ENCODE results near the gene RASGRF2.

DNA sequence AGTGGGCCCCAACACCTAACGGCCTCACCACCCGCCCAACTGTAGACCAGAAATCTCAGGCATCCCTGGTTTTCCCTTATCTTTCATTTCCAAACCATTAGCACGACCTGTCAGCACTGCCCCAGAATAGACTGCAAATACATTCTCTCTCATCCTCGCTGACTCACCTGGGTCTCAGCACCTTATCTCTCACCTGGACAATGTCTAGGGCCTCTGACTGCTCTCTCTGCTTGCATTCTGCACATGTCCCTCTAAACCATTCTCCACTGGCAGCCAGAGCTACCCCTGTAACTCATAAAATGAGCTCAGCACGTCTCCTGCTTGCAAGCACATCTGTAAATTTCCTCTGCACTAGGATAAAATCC lies 285.7 kb downstream of the RASGRF2 start:
- no peak for TF ChIP-seq SMC3 (conservative IDR thresholded peaks at IDR 0.05; ENCODE audit: poor library complexity)
- no peak for TF ChIP-seq CTCF (IDR thresholded peaks at IDR 0.05; ENCODE audit: poor library complexity, severe bottlenecking)
- TF ChIP-seq EZH2 (IDR thresholded peaks at IDR 0.05; ENCODE audit: borderline replicate concordance, insufficient read depth, low read length, poor library complexity, severe bottlenecking) = no peak
- TF ChIP-seq POLR2AphosphoS5 (IDR thresholded peaks at IDR 0.05) = no peak
- TF ChIP-seq EP300 (conservative IDR thresholded peaks at IDR 0.05; ENCODE audit: poor library complexity, severe bottlenecking) = no peak
- no peak for TF ChIP-seq MXI1 (conservative IDR thresholded peaks at IDR 0.05; ENCODE audit: poor library complexity, severe bottlenecking)
- no peak for TF ChIP-seq REST (IDR thresholded peaks at IDR 0.05; ENCODE audit: borderline replicate concordance)
